CD4-positive, alpha-beta memory T cell (primary cell): ENCODE results near the gene KANK2. TPM values are rescaled to one million over a fixed set of nuclear protein-coding genes. Genes with fewer than 3 reads are reported as not detected.

Experiments used
- CTCF ChIA-PET: fragments of 350-600 bp; sonication (Branson Sonifier 250); formaldehyde crosslinking; loops from one replicate; lab custom pipeline; 2021; ENCODE audit warnings: inconsistent platforms; ENCODE audit not compliant: partially characterized antibody; lab: Charles Lee
- POLR2A ChIA-PET: fragments of 350-600 bp; sonication (Branson Sonifier 250); formaldehyde crosslinking; loops from one replicate; lab custom pipeline; 2021; ENCODE audit not compliant: partially characterized antibody; lab: Charles Lee
- DNase-seq, 5 donors: peaks; one replicate each; pipeline versions ENCODE4 v3.0.0 to v3.0.0-alpha.2; 2020 to 2022; ENCODE audit warnings: mixed read lengths in 1 of 5
- H3K27ac ChIP-seq: one replicate; pipeline ENCODE4 v1.7.0; 2013; ENCODE audit warnings: low read depth, low read length
- H3K27me3 ChIP-seq: 2 replicates; pipeline ENCODE4 v1.7.0; 2013; ENCODE audit warnings: mild to moderate bottlenecking, low read length, moderate library complexity; ENCODE audit not compliant: insufficient read depth
- H3K36me3 ChIP-seq: 2 replicates; pipeline ENCODE4 v1.7.0; 2013; ENCODE audit warnings: mild to moderate bottlenecking, low read length, moderate library complexity; ENCODE audit not compliant: insufficient read depth
- H3K4me1 ChIP-seq: 2 replicates; pipeline ENCODE4 v1.7.0; 2013; ENCODE audit warnings: mild to moderate bottlenecking, low read length, moderate library complexity; ENCODE audit not compliant: insufficient read depth
- H3K4me3 ChIP-seq, 2 donors: one replicate each; pipeline ENCODE4 v1.7.0; 2013; ENCODE audit warnings: low read length in 2 of 2, mild to moderate bottlenecking in 1 of 2
- H3K9me3 ChIP-seq, 2 donors: one replicate each; pipeline ENCODE4 v1.7.0; 2013; ENCODE audit warnings: low read length in 2 of 2, control low read depth in 1 of 2; ENCODE audit not compliant: control insufficient read depth in 1 of 2
- H3K27ac Mint-ChIP-seq, 7 donors: one replicate each; pipeline ENCODE4 v1.8.0; 2020 to 2021; ENCODE audit warnings: mixed read lengths in 7 of 7, mild to moderate bottlenecking in 6 of 7, inconsistent platforms in 3 of 7, moderate library complexity in 3 of 7
- H3K27me3 Mint-ChIP-seq, 2 donors: one replicate each; pipeline ENCODE4 v1.8.0; 2020 to 2021; ENCODE audit warnings: mixed read lengths in 2 of 2
- H3K36me3 Mint-ChIP-seq, 2 donors: one replicate each; pipeline ENCODE4 v1.8.0; 2020 to 2021; ENCODE audit warnings: mixed read lengths in 2 of 2, inconsistent platforms in 1 of 2, mild to moderate bottlenecking in 1 of 2
- H3K4me1 Mint-ChIP-seq, 4 donors: one replicate each; pipeline ENCODE4 v1.8.0; 2020 to 2021; ENCODE audit warnings: mixed read lengths in 4 of 4, mild to moderate bottlenecking in 1 of 4
- H3K4me3 Mint-ChIP-seq, 8 donors: one replicate each; pipeline ENCODE4 v1.8.0; 2020 to 2021; ENCODE audit warnings: mixed read lengths in 8 of 8, mild to moderate bottlenecking in 7 of 8, moderate library complexity in 6 of 8, inconsistent platforms in 3 of 8
- H3K9me3 Mint-ChIP-seq, 8 donors: one replicate each; pipeline ENCODE4 v1.8.0; 2020 to 2021; ENCODE audit warnings: mixed read lengths in 8 of 8, mild to moderate bottlenecking in 5 of 8, inconsistent platforms in 3 of 8, moderate library complexity in 1 of 8
- intact Hi-C: fragments of 100-400 bp; cut with micrococcal nuclease; formaldehyde crosslinking; loops from one replicate; pipeline ENCODE4 v1.15.1; 2023
- polyA plus RNA-seq, 2 donors: library from polyadenylated mRNA; unstranded; fragments of 300-500 nt; fragmentation: Illumina TruSeq; gene quantifications; one replicate each; pipeline ENCODE4 v1.2.3, GENCODE V29; 2021
- total RNA-seq, 2 experiments: library from RNA; stranded (reverse); gene quantifications; one replicate each; pipeline ENCODE4 v1.2.3, GENCODE V29; 2021

KANK2 gene
- total RNA-seq (under 1 TPM; 0.39 to 0.52 TPM), polyA plus RNA-seq (under 1 TPM in 1 of 2 donors, not detected in 1; 0.17 TPM)

- POLR2A ChIA-PET: interaction anchor here (0.5 kb wide), 1 partner anchor 1382 kb away, joined by 3 read pairs; no protein-coding TSS in a partner anchor
- Mint-ChIP-seq H3K27ac (peak within 1 kb of the TSS in 4 of 7 donors; percentile 48 to 84 (median 64)), H3K9me3 (no peaks in the 10 kb centered on the region), H3K4me1 (peaks cover 3 to 13% (median 8%) of the 10 kb centered on the region in 4 donors), H3K27me3 (peaks cover 2 to 4% of the 10 kb centered on the region in 2 donors), H3K4me3 (peak within 1 kb of the TSS; percentile 76 to 89 (median 82)), H3K36me3 (no peaks in the 10 kb centered on the region)
- H3K9me3 ChIP-seq: no peaks in the 10 kb centered on the region
- peak within 1 kb of the TSS in 1 of 2 donors; percentile 48 for H3K4me3 ChIP-seq
- peak; percentile 48 to 74 (median 63) for DNase-seq
- no peak within 1 kb of the TSS for H3K27ac ChIP-seq
- H3K4me1 ChIP-seq: peaks cover 16% of the 10 kb centered on the region
- no peaks in the 10 kb centered on the region for H3K36me3 ChIP-seq
- intact Hi-C loops: no loop called here
- CTCF ChIA-PET: interaction anchor here (0.7 to 1.2 kb wide), 2 partner anchors 72 to 97 kb away, joined by 3 read pairs; no protein-coding TSS in a partner anchor
- H3K27me3 ChIP-seq: no peaks in the 10 kb centered on the region
These were observed at the start of gene KANK2 for GRCh38 chr19:11197291-11198174. Gene KANK2, minus strand, starts transcription at chr19:11197545. Its CDS starts 3,034 bp downstream, at chr19:11194511.

- H3K27ac Mint-ChIP-seq: no peak overlapping the region
- Histone ChIP-seq H3K4me1 (peaks cover 5% of the 10 kb centered on the region), H3K27ac (no peak overlapping the region), H3K9me3 (no peaks in the 10 kb centered on the region), H3K36me3 (no peaks in the 10 kb centered on the region), H3K27me3 (peaks cover 3% of the 10 kb centered on the region), H3K4me3 (no peak overlapping the region)
- no peak for DNase-seq
- no peak overlapping the region for H3K4me3 Mint-ChIP-seq
- no peaks in the 10 kb centered on the region for H3K9me3 Mint-ChIP-seq
- H3K4me1 Mint-ChIP-seq: peaks cover 2 to 6% (median 4%) of the 10 kb centered on the region in 4 donors
- peaks cover 5 to 8% of the 10 kb centered on the region in 2 donors for H3K27me3 Mint-ChIP-seq
- intact Hi-C loops: no loop called here
- CTCF ChIA-PET: interaction anchor here (0.9 kb wide), 1 partner anchor 235 kb away, joined by 3 read pairs; no protein-coding TSS in a partner anchor
- POLR2A ChIA-PET: no interaction called here
- no peaks in the 10 kb centered on the region for H3K36me3 Mint-ChIP-seq
These were observed 49.6 kb upstream of the KANK2 start for GRCh38 chr19:11246941-11247340.

- Mint-ChIP-seq H3K4me3 (no peak overlapping the region), H3K4me1 (peaks cover 2 to 6% (median 4%) of the 10 kb centered on the region in 4 donors), H3K36me3 (no peaks in the 10 kb centered on the region), H3K9me3 (peaks cover 0 to 2% (median 0%) of the 10 kb centered on the region in 8 donors), H3K27ac (no peak overlapping the region), H3K27me3 (peaks cover 7 to 8% of the 10 kb centered on the region in 2 donors)
- peaks cover 5% of the 10 kb centered on the region for H3K4me1 ChIP-seq
- H3K9me3 ChIP-seq: no peaks in the 10 kb centered on the region
- no peak for DNase-seq
- intact Hi-C loops: loop anchor here (5.0 kb wide), 1 partner anchor 237 kb away; the partner anchor contains the start of gene ELAVL3
- no peak overlapping the region for H3K4me3 ChIP-seq
- no peak overlapping the region for H3K27ac ChIP-seq
- H3K36me3 ChIP-seq: no peaks in the 10 kb centered on the region
- ChIA-PET POLR2A (no interaction called here), CTCF (interaction anchor here (1.1 to 1.7 kb wide), 3 partner anchors 10 to 238 kb away, joined by 3 to 4 read pairs (median 4); no protein-coding TSS in a partner anchor)
- peaks cover 3% of the 10 kb centered on the region for H3K27me3 ChIP-seq
These were observed 47.7 kb upstream of the KANK2 start for GRCh38 chr19:11244846-11245589.

- H3K4me1 Mint-ChIP-seq: peaks cover 2 to 6% (median 4%) of the 10 kb centered on the region in 4 donors
- peaks cover under 1 to 11% (median 4%) of the 10 kb centered on the region in 8 donors for H3K9me3 Mint-ChIP-seq
- Histone ChIP-seq H3K4me1 (peaks cover 5% of the 10 kb centered on the region), H3K27ac (no peak overlapping the region), H3K27me3 (peaks cover 3% of the 10 kb centered on the region), H3K9me3 (no peaks in the 10 kb centered on the region), H3K36me3 (no peaks in the 10 kb centered on the region), H3K4me3 (no peak overlapping the region)
- CTCF ChIA-PET: interaction anchor here (0.6 to 1.7 kb wide), 4 partner anchors 11 to 239 kb away, joined by 3 to 4 read pairs (median 4); no protein-coding TSS in a partner anchor
- POLR2A ChIA-PET: interaction anchor here (0.6 kb wide), 1 partner anchor 1407 kb away, joined by 3 read pairs; no protein-coding TSS in a partner anchor
- H3K27me3 Mint-ChIP-seq: peaks cover 7 to 8% of the 10 kb centered on the region in 2 donors
- H3K27ac Mint-ChIP-seq: peak overlapping the region in 1 of 7 donors; percentile 76
- H3K36me3 Mint-ChIP-seq: peaks cover 0 to 2% of the 10 kb centered on the region in 2 donors
- peak overlapping the region in 1 of 8 donors; percentile 65 for H3K4me3 Mint-ChIP-seq
- no peak for DNase-seq
- intact Hi-C loops: loop anchor here (5.0 kb wide), 1 partner anchor 239 kb away; the partner anchor contains the start of gene ELAVL3
These were observed 46.4 kb upstream of the KANK2 start for GRCh38 chr19:11243798-11244169.

- H3K27me3 Mint-ChIP-seq: peaks cover 6 to 8% of the 10 kb centered on the region in 2 donors
- Histone ChIP-seq H3K27ac (no peak overlapping the region), H3K36me3 (no peaks in the 10 kb centered on the region), H3K4me1 (peaks cover 5% of the 10 kb centered on the region), H3K27me3 (peaks cover 3% of the 10 kb centered on the region), H3K9me3 (no peaks in the 10 kb centered on the region), H3K4me3 (no peak overlapping the region)
- H3K27ac Mint-ChIP-seq: peak overlapping the region in 2 of 7 donors; percentile 30 to 76
- H3K4me3 Mint-ChIP-seq: peak overlapping the region in 2 of 8 donors; percentile 17 to 65
- peaks cover 2 to 6% (median 4%) of the 10 kb centered on the region in 4 donors for H3K4me1 Mint-ChIP-seq
- ChIA-PET POLR2A (interaction anchor here (0.6 kb wide), 1 partner anchor 1406 kb away, joined by 3 read pairs; no protein-coding TSS in a partner anchor), CTCF (interaction anchor here (0.6 to 1.7 kb wide), 3 partner anchors 12 to 239 kb away, joined by 3 to 4 read pairs (median 4); no protein-coding TSS in a partner anchor)
- intact Hi-C loops: loop anchor here (5.0 kb wide), 1 partner anchor 239 kb away; the partner anchor contains the start of gene ELAVL3
- H3K36me3 Mint-ChIP-seq: peaks cover 0 to 3% of the 10 kb centered on the region in 2 donors
- H3K9me3 Mint-ChIP-seq: peaks cover 2 to 16% (median 10%) of the 10 kb centered on the region in 8 donors
- DNase-seq: peak; percentile 67 to 72 (median 70)
These were observed 45.8 kb upstream of the KANK2 start for GRCh38 chr19:11242864-11243797.

- peaks cover 2 to 18% (median 13%) of the 10 kb centered on the region in 8 donors for H3K9me3 Mint-ChIP-seq
- H3K4me3 Mint-ChIP-seq: no peak overlapping the region
- H3K36me3 Mint-ChIP-seq: peaks cover 0 to 3% of the 10 kb centered on the region in 2 donors
- H3K27ac ChIP-seq: no peak overlapping the region
- peaks cover 5 to 9% of the 10 kb centered on the region in 2 donors for H3K27me3 Mint-ChIP-seq
- no peak overlapping the region for H3K4me3 ChIP-seq
- H3K4me1 Mint-ChIP-seq: peaks cover 2 to 6% (median 4%) of the 10 kb centered on the region in 4 donors
- H3K9me3 ChIP-seq: no peaks in the 10 kb centered on the region
- no peak for DNase-seq
- CTCF ChIA-PET: interaction anchor here (1.7 kb wide), 1 partner anchor 241 kb away, joined by 4 read pairs; no protein-coding TSS in a partner anchor
- peaks cover 5% of the 10 kb centered on the region for H3K4me1 ChIP-seq
- POLR2A ChIA-PET: no interaction called here
- H3K27ac Mint-ChIP-seq: peak overlapping the region in 1 of 7 donors; percentile 51
- peaks cover 3% of the 10 kb centered on the region for H3K27me3 ChIP-seq
- intact Hi-C loops: loop anchor here (5.0 kb wide), 1 partner anchor 240 kb away; the partner anchor contains the start of gene ELAVL3
- H3K36me3 ChIP-seq: no peaks in the 10 kb centered on the region
These were observed 44.7 kb upstream of the KANK2 start for GRCh38 chr19:11242025-11242424.
